Ammon's horn (tissue), 1 donor: ENCODE measurements around the gene FOXC1.

Experiments used
- DNase-seq: peaks from one replicate; pipeline ENCODE4 v3.0.0-alpha.2; 2016; ENCODE audit warnings: low spot score

Gene FOXC1

GRCh38 chr6:1643830-1644445 is 34.2 kb downstream of the FOXC1 start:
- DNase-seq, result no peak

- no peak for DNase-seq
Observed at GRCh38 chr6:1644516-1645060, 34.9 kb downstream of the FOXC1 start.

- no peak for DNase-seq
Observed at GRCh38 chr6:1645466-1646185, 35.9 kb downstream of the FOXC1 start.

- DNase-seq, result no peak
Observed at GRCh38 chr6:1651362-1651761, 41.6 kb downstream of the FOXC1 start.

GRCh38 chr6:1652842-1653241 is 43.1 kb downstream of the FOXC1 start:
- no peak for DNase-seq

- no peak for DNase-seq
Observed at GRCh38 chr6:1654054-1654453, 44.3 kb downstream of the FOXC1 start.

- no peak for DNase-seq
Observed at GRCh38 chr6:1657116-1657770, 47.5 kb downstream of the FOXC1 start.

- no peak for DNase-seq
Observed at GRCh38 chr6:1657771-1658165, 48.1 kb downstream of the FOXC1 start.

GRCh38 chr6:1658212-1659005 is 48.7 kb downstream of the FOXC1 start:
- DNase-seq, result no peak

- DNase-seq, result no peak
Observed at GRCh38 chr6:1659816-1660215, 50.1 kb downstream of the FOXC1 start.

- no peak for DNase-seq
Observed at GRCh38 chr6:1662534-1662933, 52.8 kb downstream of the FOXC1 start.
